ENCODE results near the gene TMEM179.

The TMEM179 gene

GRCh38 chr14:104542871-104543830, 61.4 kb downstream of the TMEM179 start:
- H3K4me3 ChIP-seq (ENCODE audit: control insufficient read depth, low read depth, low read length), result no peak overlapping the region
- DNase-seq (ENCODE audit: low read depth), result no peak
- no peak for TF ChIP-seq CTCF (IDR thresholded peaks at IDR 0.05; ENCODE audit: control insufficient read depth, insufficient read depth, low read depth, low read length, missing control alignments)

- no peak for DNase-seq (ENCODE audit: low read depth)
- no peak overlapping the region for H3K4me3 ChIP-seq (ENCODE audit: control insufficient read depth, low read depth, low read length)
- no peak for TF ChIP-seq CTCF (IDR thresholded peaks at IDR 0.05; ENCODE audit: control insufficient read depth, insufficient read depth, low read depth, low read length, missing control alignments)
Observed at GRCh38 chr14:104541905-104542465, 62.6 kb downstream of the TMEM179 start.

All from AG09309 (cell line).